MM.1S (cell line): ENCODE results near the gene ADCK1.

Experiments
- EZH2 ChIP-seq: fragments of 300-600 bp; sonication (generic); optimal IDR thresholded peaks from 2 replicates; pipeline ENCODE3; 2017; ENCODE audit warnings: low read depth, mild to moderate bottlenecking, antibody characterized with exemption, low read length, mixed read lengths
- EZH2phosphoT487 ChIP-seq: fragments of 300-600 bp; sonication (generic); IDR thresholded peaks from 2 replicates; pipeline ENCODE4 v1.6.1; 2018; ENCODE audit warnings: antibody characterized with exemption, low read length
- TF ChIP-seq, protein P1 (sequence below): fragments of 300-600 bp; sonication (generic); IDR thresholded peaks from 2 replicates; pipeline ENCODE4 v1.5.1; 2016; ENCODE audit warnings: antibody characterized with exemption, low read length, mixed read lengths

- TF ChIP-seq, protein P1, sequence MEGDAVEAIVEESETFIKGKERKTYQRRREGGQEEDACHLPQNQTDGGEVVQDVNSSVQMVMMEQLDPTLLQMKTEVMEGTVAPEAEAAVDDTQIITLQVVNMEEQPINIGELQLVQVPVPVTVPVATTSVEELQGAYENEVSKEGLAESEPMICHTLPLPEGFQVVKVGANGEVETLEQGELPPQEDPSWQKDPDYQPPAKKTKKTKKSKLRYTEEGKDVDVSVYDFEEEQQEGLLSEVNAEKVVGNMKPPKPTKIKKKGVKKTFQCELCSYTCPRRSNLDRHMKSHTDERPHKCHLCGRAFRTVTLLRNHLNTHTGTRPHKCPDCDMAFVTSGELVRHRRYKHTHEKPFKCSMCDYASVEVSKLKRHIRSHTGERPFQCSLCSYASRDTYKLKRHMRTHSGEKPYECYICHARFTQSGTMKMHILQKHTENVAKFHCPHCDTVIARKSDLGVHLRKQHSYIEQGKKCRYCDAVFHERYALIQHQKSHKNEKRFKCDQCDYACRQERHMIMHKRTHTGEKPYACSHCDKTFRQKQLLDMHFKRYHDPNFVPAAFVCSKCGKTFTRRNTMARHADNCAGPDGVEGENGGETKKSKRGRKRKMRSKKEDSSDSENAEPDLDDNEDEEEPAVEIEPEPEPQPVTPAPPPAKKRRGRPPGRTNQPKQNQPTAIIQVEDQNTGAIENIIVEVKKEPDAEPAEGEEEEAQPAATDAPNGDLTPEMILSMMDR: no peak
- no peak for TF ChIP-seq EZH2
- TF ChIP-seq EZH2phosphoT487: no peak
Measured at GRCh38 chr14:77752266-77752665, 47.6 kb upstream of the ADCK1 start.
